ENCODE results near the gene ATP6V1F. TPM values are rescaled to one million over a fixed set of nuclear protein-coding genes. Genes with fewer than 3 reads are reported as not detected.

The ATP6V1F gene
- total RNA-seq, 1 donor from 2014 or later: 123 TPM

- H3K36me3 Mint-ChIP-seq: no peaks in the 10 kb centered on the region
- peaks cover 20% of the 10 kb centered on the region for H3K27me3 Mint-ChIP-seq (ENCODE audit: low read depth)
- TF ChIP-seq CTCF (IDR thresholded peaks at IDR 0.05; ENCODE audit: unreplicated experiment): no peak
- H3K4me1 Mint-ChIP-seq: peaks cover 2% of the 10 kb centered on the region
- H3K4me3 Mint-ChIP-seq: peak overlapping the region; percentile 31
- no peak overlapping the region for H3K27ac Mint-ChIP-seq
- H3K9me3 Mint-ChIP-seq: no peaks in the 10 kb centered on the region
- DNase-seq (ENCODE audit: low spot score in 2 of 2, unreplicated experiment in 2 of 2): no peak
Measured at GRCh38 chr7:128891110-128891941, 28.7 kb downstream of the ATP6V1F start.

- Mint-ChIP-seq H3K4me3 (peak overlapping the region; percentile 31), H3K27ac (no peak overlapping the region), H3K36me3 (peaks cover 2% of the 10 kb centered on the region), H3K4me1 (peaks cover 2% of the 10 kb centered on the region), H3K9me3 (peaks cover 2% of the 10 kb centered on the region), H3K27me3 (ENCODE audit: low read depth) (peaks cover 20% of the 10 kb centered on the region)
- no peak for DNase-seq (ENCODE audit: low spot score in 2 of 2, unreplicated experiment in 2 of 2)
- no peak for TF ChIP-seq CTCF (IDR thresholded peaks at IDR 0.05; ENCODE audit: unreplicated experiment)
Measured at GRCh38 chr7:128891942-128892269, 29.2 kb downstream of the ATP6V1F start.

- H3K27me3 Mint-ChIP-seq (ENCODE audit: low read depth): peaks cover 20% of the 10 kb centered on the region
- H3K4me3 Mint-ChIP-seq: no peak overlapping the region
- no peak overlapping the region for H3K27ac Mint-ChIP-seq
- H3K4me1 Mint-ChIP-seq: peaks cover 2% of the 10 kb centered on the region
- DNase-seq (ENCODE audit: low spot score in 2 of 2, unreplicated experiment in 2 of 2): no peak
- H3K9me3 Mint-ChIP-seq: peaks cover 3% of the 10 kb centered on the region
- no peak for TF ChIP-seq CTCF (IDR thresholded peaks at IDR 0.05; ENCODE audit: unreplicated experiment)
- H3K36me3 Mint-ChIP-seq: peaks cover 3% of the 10 kb centered on the region
Measured at GRCh38 chr7:128892521-128893250, 30.0 kb downstream of the ATP6V1F start.

- peaks cover 2% of the 10 kb centered on the region for H3K4me1 Mint-ChIP-seq
- H3K27ac Mint-ChIP-seq: no peak overlapping the region
- DNase-seq (ENCODE audit: low spot score in 2 of 2, unreplicated experiment in 2 of 2): no peak
- H3K36me3 Mint-ChIP-seq: peaks cover 5% of the 10 kb centered on the region
- H3K9me3 Mint-ChIP-seq: peaks cover 6% of the 10 kb centered on the region
- TF ChIP-seq CTCF (IDR thresholded peaks at IDR 0.05; ENCODE audit: unreplicated experiment): no peak
- peaks cover 20% of the 10 kb centered on the region for H3K27me3 Mint-ChIP-seq (ENCODE audit: low read depth)
- H3K4me3 Mint-ChIP-seq: no peak overlapping the region
Measured at GRCh38 chr7:128893251-128894100, 30.8 kb downstream of the ATP6V1F start.

GRCh38 chr7:128894101-128894440 lies 31.4 kb downstream of the ATP6V1F start:
- peaks cover 20% of the 10 kb centered on the region for H3K27me3 Mint-ChIP-seq (ENCODE audit: low read depth)
- peaks cover 7% of the 10 kb centered on the region for H3K36me3 Mint-ChIP-seq
- H3K9me3 Mint-ChIP-seq: peaks cover 9% of the 10 kb centered on the region
- TF ChIP-seq CTCF (IDR thresholded peaks at IDR 0.05; ENCODE audit: unreplicated experiment): no peak
- DNase-seq (ENCODE audit: low spot score in 2 of 2, unreplicated experiment in 2 of 2): no peak
- H3K4me3 Mint-ChIP-seq: no peak overlapping the region
- H3K27ac Mint-ChIP-seq: no peak overlapping the region
- H3K4me1 Mint-ChIP-seq: peaks cover 2% of the 10 kb centered on the region
